Peyer's patch (tissue), 4 donors: ENCODE results near the gene MCTP2.

Source experiments
- CTCF ChIP-seq, 6 experiments: fragments of 450-650 bp in 4 of 6; fragments of 200-600 bp in 2 of 6; sonication (generic) in 1 of 6; IDR thresholded peaks; one replicate each; pipeline ENCODE4 v1.5.1; 2017 to 2019; ENCODE audit warnings: antibody characterized with exemption in 6 of 6, mild to moderate bottlenecking in 3 of 6, moderate library complexity in 1 of 6
- POLR2A ChIP-seq, 2 donors: fragments of 450-650 bp; IDR thresholded peaks; one replicate each; pipeline ENCODE4 v1.5.1; 2017; ENCODE audit warnings: antibody characterized with exemption in 2 of 2, mild to moderate bottlenecking in 2 of 2, moderate library complexity in 2 of 2

DNA sequence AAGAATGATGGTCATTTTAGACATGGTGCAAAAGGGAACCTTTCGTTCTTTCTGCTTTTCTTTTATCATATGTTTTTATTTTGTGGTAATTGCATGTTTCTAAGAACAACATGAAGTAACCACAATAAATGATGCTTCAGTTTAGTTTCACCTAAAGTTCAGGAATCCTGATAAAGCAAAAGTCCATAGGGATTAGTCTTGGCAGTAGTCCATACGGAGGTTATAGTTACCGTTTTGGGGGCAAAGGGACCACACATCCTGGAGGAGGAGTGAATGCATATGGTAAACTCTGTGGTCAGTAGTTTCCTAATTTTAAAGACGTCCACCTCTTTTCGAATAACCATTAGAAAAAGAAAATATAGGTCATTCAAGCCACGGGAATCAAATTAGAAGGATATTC, 141.5 kb downstream of the MCTP2 start:
- no peak for TF ChIP-seq CTCF (IDR thresholded peaks at IDR 0.05)
- no peak for TF ChIP-seq POLR2A (IDR thresholded peaks at IDR 0.05)
